ENCODE data around the gene GARIN5B. TPM values are rescaled to one million over a fixed set of nuclear protein-coding genes. Genes with fewer than 3 reads are reported as not detected.

GARIN5B gene
- polyA plus RNA-seq, 3 donors, result not detected

DNA sequence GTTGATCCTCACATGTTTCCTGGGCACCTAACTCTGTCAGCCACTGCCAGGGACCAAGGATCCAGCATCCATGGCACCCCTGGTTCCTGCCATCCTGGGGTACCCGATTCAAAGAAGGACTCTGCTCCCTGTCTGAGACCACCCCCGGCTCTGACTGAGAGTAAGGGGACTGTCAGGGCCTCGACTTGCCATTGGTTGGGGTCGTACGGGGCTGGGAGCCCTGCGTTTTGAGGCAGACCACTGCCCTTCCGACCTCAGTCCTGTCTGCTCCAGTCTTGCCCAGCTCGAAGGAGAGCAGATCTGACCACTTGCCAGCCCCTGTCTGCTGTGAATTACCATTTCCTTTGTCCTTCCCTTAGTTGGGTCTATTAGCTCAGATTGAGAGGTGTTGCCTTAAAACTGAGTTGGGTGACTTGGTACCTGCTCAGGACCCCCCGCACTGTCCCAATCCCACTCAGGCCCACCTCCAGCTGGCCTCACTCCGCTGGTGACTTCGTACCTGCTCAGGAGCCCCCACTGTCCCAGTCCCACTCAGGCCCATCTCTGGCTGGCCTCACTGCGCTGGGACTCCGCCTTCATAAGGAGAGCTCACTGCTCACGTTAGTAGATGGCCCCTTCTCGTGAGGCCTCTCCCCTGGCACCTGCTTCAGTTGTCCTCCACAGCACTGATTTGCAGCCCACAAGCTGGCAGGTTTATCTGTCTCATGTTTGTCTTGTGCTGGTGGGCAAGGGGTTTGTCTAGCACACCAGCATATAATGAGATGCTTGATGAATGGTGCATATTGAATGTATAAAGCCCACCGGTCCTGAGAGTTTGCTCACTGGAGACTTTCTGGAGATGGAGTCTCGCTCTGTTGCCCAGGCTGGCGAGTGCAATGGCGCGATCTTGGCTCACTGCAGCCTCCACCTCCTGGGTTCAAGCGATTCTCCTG lies 26.6 kb upstream of the GARIN5B start:
- peak overlapping the region in 3 of 7 donors; percentile 16 to 59 (median 42) for H3K27ac Mint-ChIP-seq
- H3K4me3 ChIP-seq (replicated peaks in 1 of 3; ENCODE audit: low read depth in 2 of 3, low read length in 3 of 3), result no peak overlapping the region
- peaks cover 30 to 41% of the 10 kb centered on the region in 2 donors for H3K4me1 ChIP-seq (ENCODE audit: control insufficient read depth in 1 of 2, insufficient read depth in 2 of 2, low read length in 2 of 2)
- no peak for DNase-seq
- intact Hi-C loops (cut with micrococcal nuclease), result loop anchor here in 1 of 2 donors (5.0 kb wide), 1 partner anchor 87 kb away; no protein-coding TSS in a partner anchor
- H3K27me3 ChIP-seq (ENCODE audit: control insufficient read depth in 2 of 2, insufficient read depth in 2 of 2, low read length in 2 of 2), result no peaks in the 10 kb centered on the region
- TF ChIP-seq, protein P1, sequence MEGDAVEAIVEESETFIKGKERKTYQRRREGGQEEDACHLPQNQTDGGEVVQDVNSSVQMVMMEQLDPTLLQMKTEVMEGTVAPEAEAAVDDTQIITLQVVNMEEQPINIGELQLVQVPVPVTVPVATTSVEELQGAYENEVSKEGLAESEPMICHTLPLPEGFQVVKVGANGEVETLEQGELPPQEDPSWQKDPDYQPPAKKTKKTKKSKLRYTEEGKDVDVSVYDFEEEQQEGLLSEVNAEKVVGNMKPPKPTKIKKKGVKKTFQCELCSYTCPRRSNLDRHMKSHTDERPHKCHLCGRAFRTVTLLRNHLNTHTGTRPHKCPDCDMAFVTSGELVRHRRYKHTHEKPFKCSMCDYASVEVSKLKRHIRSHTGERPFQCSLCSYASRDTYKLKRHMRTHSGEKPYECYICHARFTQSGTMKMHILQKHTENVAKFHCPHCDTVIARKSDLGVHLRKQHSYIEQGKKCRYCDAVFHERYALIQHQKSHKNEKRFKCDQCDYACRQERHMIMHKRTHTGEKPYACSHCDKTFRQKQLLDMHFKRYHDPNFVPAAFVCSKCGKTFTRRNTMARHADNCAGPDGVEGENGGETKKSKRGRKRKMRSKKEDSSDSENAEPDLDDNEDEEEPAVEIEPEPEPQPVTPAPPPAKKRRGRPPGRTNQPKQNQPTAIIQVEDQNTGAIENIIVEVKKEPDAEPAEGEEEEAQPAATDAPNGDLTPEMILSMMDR (IDR thresholded peaks at IDR 0.05), result no peak
- peaks cover 39 to 47% of the 10 kb centered on the region in 2 donors for H3K36me3 Mint-ChIP-seq
- H3K27ac ChIP-seq (ENCODE audit: low read depth in 1 of 2, low read length in 2 of 2), result peak overlapping the region in 1 of 2 donors; percentile 50
- H3K4me3 Mint-ChIP-seq, result no peak overlapping the region
- H3K4me1 Mint-ChIP-seq, result peaks cover 48% of the 10 kb centered on the region
- H3K9me3 ChIP-seq (replicated peaks in 1 of 2; ENCODE audit: control insufficient read depth in 1 of 2, insufficient read depth in 1 of 2, low read length in 2 of 2), result no peaks in the 10 kb centered on the region
- peaks cover 43% of the 10 kb centered on the region for H3K79me2 ChIP-seq (ENCODE audit: insufficient read depth, low read length)
- no peak overlapping the region for H3K4me2 ChIP-seq (replicated peaks; ENCODE audit: extremely low read depth, low read length, poor library complexity, severe bottlenecking)
- H3K9me3 Mint-ChIP-seq, result peaks cover 0 to 2% (median 0%) of the 10 kb centered on the region in 7 donors
- no peak overlapping the region for H2AFZ ChIP-seq (ENCODE audit: insufficient read depth, low read depth, low read length, poor library complexity, severe bottlenecking)
- H3K9ac ChIP-seq (ENCODE audit: insufficient read depth, low read length, poor library complexity, severe bottlenecking), result no peak overlapping the region
- H4K20me1 ChIP-seq (ENCODE audit: insufficient read depth, low read length), result peaks cover 75% of the 10 kb centered on the region
- WGBS (ENCODE audit: insufficient coverage), result 95% methylated on average over 19 of the region's 21 CpGs
- peaks cover 40 to 43% of the 10 kb centered on the region in 2 donors for H3K36me3 ChIP-seq (replicated peaks in 1 of 2; ENCODE audit: control insufficient read depth in 1 of 2, insufficient read depth in 2 of 2, low read length in 2 of 2)
- H3K27me3 Mint-ChIP-seq (ENCODE audit: low read depth in 3 of 3), result peaks cover 0 to 1% (median 0%) of the 10 kb centered on the region in 3 donors

DNA sequence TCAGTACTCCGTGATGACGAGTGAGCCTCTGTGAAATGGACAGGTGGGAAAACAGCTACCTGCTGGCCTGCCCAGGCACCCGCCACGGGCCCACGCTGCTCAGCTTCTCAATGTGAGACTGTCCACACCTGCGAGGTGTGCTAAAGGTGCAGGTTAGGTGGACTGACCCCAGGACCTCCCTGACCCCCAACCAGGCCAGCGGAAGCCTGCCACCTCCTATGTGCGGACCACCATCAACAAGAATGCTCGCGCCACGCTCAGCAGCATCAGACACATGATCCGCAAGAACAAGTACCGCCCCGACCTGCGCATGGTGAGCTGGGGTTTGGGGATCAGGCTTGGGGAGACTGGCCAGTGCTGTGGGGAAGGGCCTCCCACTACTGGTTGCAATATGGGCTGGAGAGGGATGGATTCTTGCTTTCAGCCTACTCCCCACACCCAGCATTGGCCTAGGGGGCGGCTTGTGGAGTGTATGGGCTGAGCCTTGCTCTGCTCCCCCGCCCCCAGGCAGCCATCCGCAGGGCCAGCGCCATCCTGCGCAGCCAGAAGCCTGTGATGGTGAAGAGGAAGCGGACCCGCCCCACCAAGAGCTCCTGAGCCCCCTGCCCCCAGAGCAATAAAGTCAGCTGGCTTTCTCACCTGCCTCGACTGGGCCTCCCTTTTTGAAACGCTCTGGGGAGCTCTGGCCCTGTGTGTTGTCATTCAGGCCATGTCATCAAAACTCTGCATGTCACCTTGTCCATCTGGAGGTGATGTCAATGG lies 24.9 kb upstream of the GARIN5B start:
- H4K20me1 ChIP-seq (ENCODE audit: insufficient read depth, low read length), result peaks cover 71% of the 10 kb centered on the region
- TF ChIP-seq, protein P1 (IDR thresholded peaks at IDR 0.05), result no peak

More for the DNA sequence above, 24.9 kb upstream of the GARIN5B start:
- Histone ChIP-seq H3K4me1 (ENCODE audit: control insufficient read depth in 1 of 2, insufficient read depth in 2 of 2, low read length in 2 of 2) (peaks cover 41 to 54% of the 10 kb centered on the region in 2 donors), H3K79me2 (ENCODE audit: insufficient read depth, low read length) (peaks cover 43% of the 10 kb centered on the region), H3K9ac (ENCODE audit: insufficient read depth, low read length, poor library complexity, severe bottlenecking) (peak overlapping the region; percentile 83), H3K4me2 (replicated peaks; ENCODE audit: extremely low read depth, low read length, poor library complexity, severe bottlenecking) (peak overlapping the region; percentile 99), H3K9me3 (replicated peaks in 1 of 2; ENCODE audit: control insufficient read depth in 1 of 2, insufficient read depth in 1 of 2, low read length in 2 of 2) (no peaks in the 10 kb centered on the region), H3K4me3 (replicated peaks in 1 of 3; ENCODE audit: low read depth in 2 of 3, low read length in 3 of 3) (peak overlapping the region in 1 of 3 experiments; percentile 92), H3K27ac (ENCODE audit: low read depth in 1 of 2, low read length in 2 of 2) (peak overlapping the region in 1 of 2 donors; percentile 93), H2AFZ (ENCODE audit: insufficient read depth, low read depth, low read length, poor library complexity, severe bottlenecking) (no peak overlapping the region), H3K36me3 (replicated peaks in 1 of 2; ENCODE audit: control insufficient read depth in 1 of 2, insufficient read depth in 2 of 2, low read length in 2 of 2) (peaks cover 40 to 43% of the 10 kb centered on the region in 2 donors), H3K27me3 (ENCODE audit: control insufficient read depth in 2 of 2, insufficient read depth in 2 of 2, low read length in 2 of 2) (no peaks in the 10 kb centered on the region)
- H3K27me3 Mint-ChIP-seq (ENCODE audit: low read depth in 3 of 3), result peaks cover 0 to 4% (median 1%) of the 10 kb centered on the region in 3 donors
- intact Hi-C loops (cut with micrococcal nuclease), result loop anchor here (2.0 to 5.0 kb wide), 2 partner anchors 19 to 86 kb away; partner anchors contain the start of gene UBE2S (in 1 of the 2)
- peak overlapping the region in 5 of 7 donors; percentile 5 to 99 (median 57) for H3K27ac Mint-ChIP-seq
- no peak for DNase-seq
- 91% methylated on average over 10 of the region's 24 CpGs for WGBS (ENCODE audit: insufficient coverage)
- H3K36me3 Mint-ChIP-seq, result peaks cover 39 to 47% of the 10 kb centered on the region in 2 donors
- H3K4me3 Mint-ChIP-seq, result peak overlapping the region in 1 of 2 donors; percentile 100
- H3K9me3 Mint-ChIP-seq, result peaks cover 0 to 2% (median 0%) of the 10 kb centered on the region in 7 donors
- H3K4me1 Mint-ChIP-seq, result peaks cover 58% of the 10 kb centered on the region
